Panc1 (cell line): ENCODE results near the gene GRK7. TPM values are rescaled to one million over a fixed set of nuclear protein-coding genes. Genes with fewer than 3 reads are reported as not detected.
A peak's percentile ranks its signal among the peaks of the same experiment; 100 is the strongest.

Source experiments
- ATAC-seq: fragments of 200-7000 bp; cut with Tn5 transposase; 2 replicates; pipeline ENCODE4 v1.9.1; 2020; ENCODE audit warnings: mild to moderate bottlenecking, moderate library complexity
- BruUV-seq: library from RNA; stranded (reverse); fragments of 400-500 nt; replicated peaks from 2 replicates; lab custom pipeline; 2021; lab: Mats Ljungman, UMichigan
- CTCF ChIA-PET: fragments of 300-600 bp; sonication (Branson Sonifier 250); formaldehyde crosslinking; loops from one replicate; lab custom pipeline; 2022; ENCODE audit warnings: antibody characterized with exemption; lab: Charles Lee
- POLR2A ChIA-PET: fragments of 300-600 bp; sonication (Branson Sonifier 250); formaldehyde crosslinking; loops from one replicate; lab custom pipeline; 2022; ENCODE audit warnings: antibody characterized with exemption; lab: Charles Lee
- DNase-seq: peaks from one replicate; pipeline ENCODE4 v3.0.0-alpha.2; 2010; ENCODE audit warnings: low read depth, low spot score
- H3K27ac ChIP-seq: 2 replicates; pipeline ENCODE4 v1.5.1; 2011; ENCODE audit warnings: mild to moderate bottlenecking, low read length, inconsistent platforms
- H3K27me3 ChIP-seq: fragments of 200-500 bp; sonication (Bioruptor generic); 2 replicates; pipeline ENCODE4 v1.6.0; 2014; ENCODE audit warnings: low read length, inconsistent platforms; ENCODE audit not compliant: control insufficient read depth, insufficient read depth
- H3K36me3 ChIP-seq: fragments of 200-500 bp; sonication (Bioruptor generic); 2 replicates; pipeline ENCODE4 v1.5.1; 2014; ENCODE audit warnings: inconsistent platforms, mild to moderate bottlenecking, low read length, moderate library complexity; ENCODE audit not compliant: control insufficient read depth, insufficient read depth
- H3K4me1 ChIP-seq: 2 replicates; pipeline ENCODE4 v1.5.1; 2011; ENCODE audit warnings: inconsistent platforms, mild to moderate bottlenecking, low read length, moderate library complexity; ENCODE audit not compliant: control insufficient read depth, insufficient read depth
- H3K4me3 ChIP-seq, 2 experiments: 2 replicates each; pipeline ENCODE4 v1.5.1; 2011 to 2012; ENCODE audit warnings: low read depth in 2 of 2, low read length in 2 of 2, mild to moderate bottlenecking in 2 of 2, inconsistent platforms in 1 of 2, moderate library complexity in 1 of 2
- H3K9me3 ChIP-seq: fragments of 200-500 bp; sonication (Bioruptor generic); 2 replicates; pipeline ENCODE4 v1.5.1; 2014; ENCODE audit warnings: low read depth, mild to moderate bottlenecking, inconsistent platforms, low read length, moderate library complexity; ENCODE audit not compliant: control insufficient read depth, insufficient read depth
- CTCF ChIP-seq: fragments of 450-650 bp; IDR thresholded peaks from 2 replicates; pipeline ENCODE4 v1.5.1; 2017; ENCODE audit warnings: mild to moderate bottlenecking
- POLR2AphosphoS5 ChIP-seq: IDR thresholded peaks from 2 replicates; pipeline ENCODE4 v1.6.1; 2012; ENCODE audit warnings: mild to moderate bottlenecking, low read depth, low read length, moderate library complexity
- SIN3A ChIP-seq: IDR thresholded peaks from 2 replicates; pipeline ENCODE4 v1.6.1; 2012; ENCODE audit warnings: low read depth, mild to moderate bottlenecking, low read length, moderate library complexity, borderline replicate concordance; ENCODE audit not compliant: insufficient read depth
- TCF7L2 ChIP-seq: IDR thresholded peaks from 2 replicates; pipeline ENCODE4 v1.6.1; 2011; ENCODE audit warnings: mild to moderate bottlenecking, low read depth, low read length, inconsistent platforms
- in situ Hi-C: cut with HindIII; loops from 2 replicates; pipeline ENCODE4 v1.10.0; 2016; ENCODE audit warnings: low sequenced_read_pairs, low pct_unique_long_range_greater_than_20kb
- intact Hi-C: fragments of 100-400 bp; cut with micrococcal nuclease; formaldehyde crosslinking; loops from one replicate; pipeline ENCODE4 v1.10.0; 2022; ENCODE audit not compliant: unreplicated experiment
- total RNA-seq: library from RNA; stranded (reverse); gene quantifications from one replicate; pipeline ENCODE4 v1.2.1, GENCODE V29; 2021; ENCODE audit not compliant: unreplicated experiment
- TF ChIP-seq, protein P1 (sequence below), 2 experiments: IDR thresholded peaks; 2 replicates each; pipeline ENCODE4 v1.6.1; 2011 to 2012; ENCODE audit warnings: low read depth in 2 of 2, control low read depth in 1 of 2, low read length in 1 of 2, mild to moderate bottlenecking in 1 of 2, moderate library complexity in 1 of 2; ENCODE audit not compliant: insufficient read depth in 1 of 2

GRK7 gene
- total RNA-seq, 1 experiment from 2014 or later = 0.10 TPM

GRCh38 chr3:141738022-141738890 is 25.0 kb upstream of the GRK7 start, which contains the start of gene RNF7:
TSS of gene RNF7 (plus strand) at chr3:141738298. CDS start at chr3:141738342, 44 bp downstream.
- peaks cover 5% of the 10 kb centered on the region for H3K36me3 ChIP-seq
- in situ Hi-C loops = no loop called here
- intact Hi-C loops = loop anchor here (2.0 to 10.0 kb wide), 4 partner anchors 137 to 257 kb away; no protein-coding TSS in a partner anchor
- TF ChIP-seq, protein P1, sequence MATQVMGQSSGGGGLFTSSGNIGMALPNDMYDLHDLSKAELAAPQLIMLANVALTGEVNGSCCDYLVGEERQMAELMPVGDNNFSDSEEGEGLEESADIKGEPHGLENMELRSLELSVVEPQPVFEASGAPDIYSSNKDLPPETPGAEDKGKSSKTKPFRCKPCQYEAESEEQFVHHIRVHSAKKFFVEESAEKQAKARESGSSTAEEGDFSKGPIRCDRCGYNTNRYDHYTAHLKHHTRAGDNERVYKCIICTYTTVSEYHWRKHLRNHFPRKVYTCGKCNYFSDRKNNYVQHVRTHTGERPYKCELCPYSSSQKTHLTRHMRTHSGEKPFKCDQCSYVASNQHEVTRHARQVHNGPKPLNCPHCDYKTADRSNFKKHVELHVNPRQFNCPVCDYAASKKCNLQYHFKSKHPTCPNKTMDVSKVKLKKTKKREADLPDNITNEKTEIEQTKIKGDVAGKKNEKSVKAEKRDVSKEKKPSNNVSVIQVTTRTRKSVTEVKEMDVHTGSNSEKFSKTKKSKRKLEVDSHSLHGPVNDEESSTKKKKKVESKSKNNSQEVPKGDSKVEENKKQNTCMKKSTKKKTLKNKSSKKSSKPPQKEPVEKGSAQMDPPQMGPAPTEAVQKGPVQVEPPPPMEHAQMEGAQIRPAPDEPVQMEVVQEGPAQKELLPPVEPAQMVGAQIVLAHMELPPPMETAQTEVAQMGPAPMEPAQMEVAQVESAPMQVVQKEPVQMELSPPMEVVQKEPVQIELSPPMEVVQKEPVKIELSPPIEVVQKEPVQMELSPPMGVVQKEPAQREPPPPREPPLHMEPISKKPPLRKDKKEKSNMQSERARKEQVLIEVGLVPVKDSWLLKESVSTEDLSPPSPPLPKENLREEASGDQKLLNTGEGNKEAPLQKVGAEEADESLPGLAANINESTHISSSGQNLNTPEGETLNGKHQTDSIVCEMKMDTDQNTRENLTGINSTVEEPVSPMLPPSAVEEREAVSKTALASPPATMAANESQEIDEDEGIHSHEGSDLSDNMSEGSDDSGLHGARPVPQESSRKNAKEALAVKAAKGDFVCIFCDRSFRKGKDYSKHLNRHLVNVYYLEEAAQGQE (IDR thresholded peaks at IDR 0.05; ENCODE audit: insufficient read depth in 1 of 2, low read depth in 2 of 2, low read length in 1 of 2) = 0 out of 4 replicates have a peak, but pooled peaks of 1 of the 2 experiments have one; percentile 65
- TF ChIP-seq POLR2AphosphoS5 = peak; percentile 87
- TF ChIP-seq SIN3A = 0 out of 2 replicates have a peak, but pooled peaks have one; percentile 73
- peak; percentile 100 for TF ChIP-seq CTCF
- TF ChIP-seq TCF7L2 = peak; percentile 64; the same call in 1 of the 2 replicates
- peak within 1 kb of the TSS; percentile 88 to 93 for H3K4me3 ChIP-seq
- POLR2A ChIA-PET = interaction anchor here (0.7 kb wide), 2 partner anchors 159 to 183 kb away, joined by 4 to 7 read pairs; no protein-coding TSS in a partner anchor
- peak within 1 kb of the TSS; percentile 97 for H3K27ac ChIP-seq
- DNase-seq (peak; percentile 87), ATAC-seq (peak; percentile 98)
- no peaks in the 10 kb centered on the region for H3K27me3 ChIP-seq
- no TSS peak for BruUV-seq
- CTCF ChIA-PET = interaction anchor here (0.6 to 1.2 kb wide), 3 partner anchors 137 to 179 kb away, joined by 3 to 6 read pairs (median 5); no protein-coding TSS in a partner anchor
- H3K4me1 ChIP-seq = peaks cover 28% of the 10 kb centered on the region
- no peaks in the 10 kb centered on the region for H3K9me3 ChIP-seq

DNA sequence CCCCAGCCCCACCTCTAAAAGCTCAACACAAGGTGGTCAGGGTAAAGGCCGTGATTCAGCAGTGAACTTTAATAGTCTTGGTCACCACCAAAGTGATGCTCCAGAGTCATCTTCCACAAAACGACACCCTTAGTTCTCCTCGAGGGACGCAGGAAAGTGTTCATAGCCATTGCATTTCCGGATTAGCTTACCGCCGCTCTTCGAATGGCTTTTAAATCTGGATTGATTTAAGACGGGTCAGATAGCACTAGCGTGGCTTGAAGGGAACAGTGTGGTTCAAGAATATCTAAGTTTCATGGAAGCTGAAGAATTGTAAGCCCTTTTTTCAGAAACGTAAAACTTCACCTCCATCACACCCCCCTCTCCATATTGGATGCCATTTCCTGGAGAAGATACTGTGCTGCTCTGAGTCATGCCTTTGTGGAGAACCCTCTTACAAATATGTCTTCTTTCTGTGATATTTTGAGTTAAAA is 24.3 kb upstream of the GRK7 start:
- peak; percentile 13 for DNase-seq
- H3K9me3 ChIP-seq = no peaks in the 10 kb centered on the region
- intact Hi-C loops (loop anchor here (2.0 to 10.0 kb wide), 4 partner anchors 136 to 256 kb away; no protein-coding TSS in a partner anchor), in situ Hi-C loops (no loop called here)
- TF ChIP-seq, protein P1 (IDR thresholded peaks at IDR 0.05; ENCODE audit: insufficient read depth in 1 of 2, low read depth in 2 of 2, low read length in 1 of 2) = no peak
- TF ChIP-seq CTCF (no peak), TCF7L2 (no peak), POLR2AphosphoS5 (no peak), SIN3A (no peak)
- ChIA-PET CTCF (interaction anchor here (0.6 to 1.2 kb wide), 4 partner anchors 136 to 178 kb away, joined by 3 to 6 read pairs (median 5); no protein-coding TSS in a partner anchor), POLR2A (interaction anchor here (0.7 kb wide), 1 partner anchor 182 kb away, joined by 4 read pairs; no protein-coding TSS in a partner anchor)
- peaks cover 5% of the 10 kb centered on the region for H3K36me3 ChIP-seq
- TSS peak; percentile 71 for BruUV-seq
- H3K4me1 ChIP-seq = peaks cover 29% of the 10 kb centered on the region
- H3K27me3 ChIP-seq = no peaks in the 10 kb centered on the region
- peak overlapping the region; percentile 95 for H3K27ac ChIP-seq
- ATAC-seq = peak; percentile 1; the same call in 1 of the 2 replicates
- H3K4me3 ChIP-seq = peak overlapping the region; percentile 88 to 93
